HT-29 (cell line): ENCODE data around the gene SORBS2. TPM values are rescaled to one million over a fixed set of nuclear protein-coding genes. Genes with fewer than 3 reads are reported as not detected.
"Not testable (repeated sequence)": the region's sequence is repeated elsewhere in the genome, so short reads cannot be mapped to it uniquely, and the experiment has no call there.

Source experiments
- DNase-seq: peaks from one replicate; pipeline ENCODE4 v3.0.0-alpha.2; 2015; ENCODE audit warnings: low spot score
- total RNA-seq: library from RNA; depleted of rRNA; stranded (reverse); fragments of >200 nt; shearing (Covaris generic); gene quantifications from 2 replicates; pipeline ENCODE4 v1.2.3, GENCODE V29; 2014

The SORBS2 gene
- total RNA-seq, 1 experiment from 2014 or later = 3.1 TPM

DNA sequence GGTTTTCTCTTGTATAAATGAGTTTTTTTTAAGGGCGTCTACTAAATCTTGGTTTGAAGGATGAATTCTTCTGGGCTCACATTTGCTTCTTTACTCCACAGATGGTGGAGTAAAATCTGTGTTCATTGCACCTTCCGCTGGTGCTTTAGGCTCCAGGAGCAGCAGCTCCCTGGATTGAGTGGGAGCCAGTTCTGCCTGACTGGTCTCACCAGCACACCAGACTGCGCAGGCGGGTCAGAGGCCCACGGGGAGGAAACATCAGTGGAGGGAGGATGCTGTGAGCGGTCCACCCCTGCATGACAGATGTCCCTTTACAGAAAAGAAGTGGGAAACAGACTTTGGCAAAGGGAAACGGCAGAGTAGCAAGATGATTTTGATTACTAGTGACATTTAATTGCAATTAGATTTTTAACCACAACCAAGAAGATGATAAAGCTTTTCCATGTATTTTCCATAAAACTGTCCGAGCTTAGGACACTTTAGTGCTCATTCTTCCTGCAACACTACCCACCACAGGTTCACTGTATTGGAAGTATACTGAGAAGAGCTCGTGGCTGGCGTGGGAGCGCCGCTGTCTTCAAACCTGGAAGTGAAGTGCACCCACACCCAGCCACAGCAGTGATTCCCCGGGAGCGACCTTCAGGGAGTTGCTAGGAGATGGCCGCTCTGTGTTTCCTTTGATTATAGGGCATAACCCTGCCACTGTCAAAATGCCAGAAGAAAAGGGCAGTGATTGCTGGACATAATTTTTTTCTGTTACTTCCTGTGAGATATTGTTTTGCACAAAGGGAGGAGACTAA lies 95.2 kb downstream of the SORBS2 start:
- no peak for DNase-seq

GRCh38 chr4:185716141-185716551 lies 95.8 kb downstream of the SORBS2 start:
- DNase-seq = no peak

- not testable (repeated sequence) for DNase-seq
These were observed 97.5 kb downstream of the SORBS2 start for GRCh38 chr4:185714524-185714923.

DNA sequence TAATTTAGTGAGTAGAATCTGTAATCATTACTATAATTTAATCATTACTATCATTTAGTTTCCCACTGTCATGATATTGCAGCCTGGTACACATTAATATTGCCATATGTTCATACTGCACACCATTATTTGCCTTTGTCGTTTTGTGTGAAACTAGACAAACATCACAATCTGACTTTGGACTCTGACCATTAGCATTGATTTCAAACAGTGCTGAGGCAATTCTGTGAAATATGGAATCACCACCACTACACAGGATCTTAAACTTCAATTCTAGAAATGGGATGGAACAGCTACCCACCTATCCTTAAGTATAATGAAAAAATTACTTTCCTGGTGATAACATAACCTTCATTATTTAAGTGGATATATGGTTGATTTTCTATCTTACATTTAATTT lies 98.3 kb downstream of the SORBS2 start:
- DNase-seq = no peak

DNA sequence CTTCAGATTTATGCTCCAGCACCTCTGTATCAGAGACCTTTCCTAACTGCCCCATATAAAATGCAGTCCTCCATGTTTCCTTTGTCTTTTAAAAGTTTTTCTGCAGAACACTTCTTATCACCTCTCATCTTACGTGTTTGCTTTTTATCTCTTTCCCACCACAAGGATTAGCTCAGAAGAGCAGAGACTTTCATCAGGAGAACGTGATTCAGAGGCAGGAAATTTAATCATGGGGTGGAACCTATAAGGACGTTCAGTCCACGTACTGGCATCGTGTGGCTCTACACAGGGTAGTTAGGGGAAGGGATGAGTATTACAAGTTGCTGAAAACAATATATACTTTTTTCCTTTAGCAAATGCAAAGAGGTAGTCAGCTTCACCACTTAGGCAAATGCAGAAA lies 98.7 kb downstream of the SORBS2 start:
- no peak for DNase-seq

GRCh38 chr4:185712350-185713024 lies 99.5 kb downstream of the SORBS2 start:
- no peak for DNase-seq

GRCh38 chr4:185711726-185712125 lies 100.3 kb downstream of the SORBS2 start:
- DNase-seq = no peak

- no peak for DNase-seq
These were observed 101.5 kb downstream of the SORBS2 start for GRCh38 chr4:185710487-185710995.

GRCh38 chr4:185709802-185710486 lies 102.0 kb downstream of the SORBS2 start:
- no peak for DNase-seq

GRCh38 chr4:185708348-185708747 lies 103.6 kb downstream of the SORBS2 start:
- no peak for DNase-seq

DNA sequence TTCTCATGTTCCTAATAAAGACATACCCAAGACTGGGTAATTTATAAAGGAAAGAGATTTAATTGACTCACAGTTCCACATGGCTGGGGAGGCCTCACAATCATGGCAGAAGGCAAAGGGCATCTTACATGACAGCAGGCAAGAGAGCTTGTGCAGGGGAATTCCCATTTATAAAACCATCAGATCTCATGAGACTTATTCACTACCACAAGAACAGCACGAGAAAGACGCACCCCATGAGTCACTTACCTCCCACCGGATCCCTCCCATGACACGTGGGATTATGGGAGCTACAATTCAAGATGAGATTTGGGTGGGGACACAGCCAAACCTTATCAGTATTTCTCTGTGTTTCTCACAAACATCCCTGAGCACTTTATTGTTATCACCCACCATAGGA lies 104.4 kb downstream of the SORBS2 start:
- not testable (repeated sequence) for DNase-seq

- DNase-seq = no peak
These were observed 109.8 kb downstream of the SORBS2 start for GRCh38 chr4:185702147-185702663.

DNA sequence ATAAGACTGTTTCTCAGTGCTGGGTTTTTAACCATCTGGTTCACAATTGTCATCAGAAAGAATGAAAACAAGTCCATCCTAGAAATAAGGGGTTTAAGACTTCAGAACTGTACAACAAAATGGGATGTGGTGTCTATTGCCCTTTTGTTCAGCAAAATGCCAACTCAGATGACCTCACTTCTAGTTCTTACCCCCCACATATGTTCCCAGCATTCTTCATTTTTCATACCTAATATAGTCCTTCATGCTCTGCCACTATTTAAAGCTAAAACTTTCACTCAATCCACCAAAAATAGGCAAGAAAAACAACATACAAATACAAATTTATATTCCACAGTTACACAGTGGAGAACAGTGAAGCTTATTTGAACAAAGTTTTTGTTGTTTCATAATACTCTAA lies 111.4 kb downstream of the SORBS2 start:
- no peak for DNase-seq

GRCh38 chr4:185700048-185700447 lies 111.9 kb downstream of the SORBS2 start:
- DNase-seq = no peak

- DNase-seq = no peak
These were observed 114.5 kb downstream of the SORBS2 start for GRCh38 chr4:185697488-185697887.

GRCh38 chr4:185695743-185696142 lies 116.3 kb downstream of the SORBS2 start:
- DNase-seq = no peak

- DNase-seq = no peak
These were observed 118.3 kb downstream of the SORBS2 start for GRCh38 chr4:185693548-185694215.

DNA sequence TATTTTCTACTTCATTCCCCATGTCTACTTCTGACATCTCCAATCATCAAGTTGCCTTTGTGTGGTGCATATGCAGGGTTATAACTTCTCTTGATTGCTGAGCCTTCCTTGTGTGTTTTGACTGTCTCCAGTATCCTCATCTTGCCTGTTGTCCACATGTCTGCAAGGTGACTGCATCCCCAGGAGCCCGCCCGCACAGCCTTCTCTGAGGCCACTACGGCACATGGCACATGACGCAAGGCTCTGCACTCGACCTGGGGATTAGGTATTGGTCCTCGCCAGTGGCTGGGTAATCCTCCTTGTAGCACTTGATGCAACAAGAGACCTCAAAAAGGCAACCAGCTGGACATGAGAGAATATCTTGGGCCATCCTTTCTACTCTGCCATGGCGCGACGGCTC lies 122.6 kb downstream of the SORBS2 start:
- DNase-seq = no peak

- DNase-seq = no peak
These were observed 126.2 kb downstream of the SORBS2 start for GRCh38 chr4:185685804-185686203.

DNA sequence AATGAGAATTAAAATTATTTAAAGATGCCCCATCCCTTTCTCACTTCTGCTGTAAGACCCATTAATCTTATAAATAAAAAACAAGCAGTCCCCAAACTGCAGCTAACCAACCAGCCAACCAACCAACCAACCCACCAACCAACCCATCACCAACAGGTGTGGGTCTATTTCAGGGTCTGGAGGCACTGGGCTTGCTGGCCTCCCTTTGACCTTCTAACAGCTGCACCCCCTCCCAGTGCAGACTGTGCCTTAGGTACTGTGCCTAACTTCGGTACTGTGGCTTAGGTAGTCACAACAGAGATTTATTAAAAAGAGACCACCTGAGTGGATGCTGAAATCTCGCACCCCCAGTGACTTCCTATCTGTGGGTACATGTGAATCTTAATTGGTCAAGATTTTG lies 128.1 kb downstream of the SORBS2 start:
- DNase-seq = no peak

GRCh38 chr4:185683222-185683621 lies 128.8 kb downstream of the SORBS2 start:
- DNase-seq = no peak

- DNase-seq = no peak
These were observed 129.8 kb downstream of the SORBS2 start for GRCh38 chr4:185682236-185682635.
